Neural crest cell (in vitro differentiated cells): ENCODE measurements around the gene TINCR. TPM values are rescaled to one million over a fixed set of nuclear protein-coding genes. Genes with fewer than 3 reads are reported as not detected.

Source experiments
- DNase-seq: peaks from one replicate; pipeline ENCODE4 v3.0.0; 2021; ENCODE audit warnings: low read depth, mixed read lengths, low spot score
- H3K27ac Mint-ChIP-seq: one replicate; pipeline ENCODE4 v1.8.0; 2021; ENCODE audit warnings: mild to moderate bottlenecking, mixed read lengths; ENCODE audit not compliant: unreplicated experiment
- H3K27me3 Mint-ChIP-seq: 2 replicates; pipeline ENCODE4 v1.8.0; 2021; ENCODE audit warnings: low read depth, mild to moderate bottlenecking, mixed read lengths
- H3K36me3 Mint-ChIP-seq: 2 replicates; pipeline ENCODE4 v1.8.0; 2021; ENCODE audit warnings: low read depth, mild to moderate bottlenecking, mixed read lengths
- H3K4me1 Mint-ChIP-seq: 2 replicates; pipeline ENCODE4 v1.8.0; 2021; ENCODE audit warnings: mixed read lengths
- H3K4me3 Mint-ChIP-seq: one replicate; pipeline ENCODE4 v1.8.0; 2021; ENCODE audit warnings: mild to moderate bottlenecking, mixed read lengths
- H3K9me3 Mint-ChIP-seq: 2 replicates; pipeline ENCODE4 v1.8.0; 2021; ENCODE audit warnings: mixed read lengths
- total RNA-seq: library from RNA; stranded (reverse); gene quantifications from 2 replicates; pipeline ENCODE4 v1.2.1, GENCODE V29; 2021
- TF ChIP-seq, protein P1 (sequence below): fragments of 200-600 bp; sonication (generic); conservative IDR thresholded peaks from 2 replicates; pipeline ENCODE4 v1.5.0; 2021; ENCODE audit warnings: antibody characterized with exemption, mild to moderate bottlenecking

TINCR gene
- total RNA-seq, 1 donor from 2014 or later = 0.37 TPM

DNA sequence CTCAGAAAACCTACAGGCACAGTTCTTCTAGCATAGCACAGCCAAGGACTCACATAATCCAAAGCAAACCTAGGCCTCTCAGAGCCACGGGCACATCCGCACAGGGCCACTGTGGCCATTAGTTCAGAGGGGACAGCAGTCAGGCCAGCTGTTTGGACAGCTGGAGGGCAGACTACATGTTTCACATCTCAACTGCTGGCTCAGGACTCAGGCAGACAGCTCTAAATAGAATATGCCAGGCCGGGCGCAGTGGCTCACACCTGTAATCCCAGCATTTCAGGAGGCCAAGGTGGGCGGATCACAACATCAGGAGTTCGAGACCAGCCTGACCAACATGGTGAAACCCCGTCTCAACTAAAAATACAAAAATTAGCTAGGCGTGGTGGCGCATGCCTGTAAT lies 28.0 kb upstream of the TINCR start:
- Mint-ChIP-seq H3K9me3 (no peaks in the 10 kb centered on the region), H3K36me3 (peaks cover 24% of the 10 kb centered on the region), H3K27me3 (no peaks in the 10 kb centered on the region), H3K27ac (no peak overlapping the region), H3K4me3 (no peak overlapping the region), H3K4me1 (no peaks in the 10 kb centered on the region)
- TF ChIP-seq, protein P1, sequence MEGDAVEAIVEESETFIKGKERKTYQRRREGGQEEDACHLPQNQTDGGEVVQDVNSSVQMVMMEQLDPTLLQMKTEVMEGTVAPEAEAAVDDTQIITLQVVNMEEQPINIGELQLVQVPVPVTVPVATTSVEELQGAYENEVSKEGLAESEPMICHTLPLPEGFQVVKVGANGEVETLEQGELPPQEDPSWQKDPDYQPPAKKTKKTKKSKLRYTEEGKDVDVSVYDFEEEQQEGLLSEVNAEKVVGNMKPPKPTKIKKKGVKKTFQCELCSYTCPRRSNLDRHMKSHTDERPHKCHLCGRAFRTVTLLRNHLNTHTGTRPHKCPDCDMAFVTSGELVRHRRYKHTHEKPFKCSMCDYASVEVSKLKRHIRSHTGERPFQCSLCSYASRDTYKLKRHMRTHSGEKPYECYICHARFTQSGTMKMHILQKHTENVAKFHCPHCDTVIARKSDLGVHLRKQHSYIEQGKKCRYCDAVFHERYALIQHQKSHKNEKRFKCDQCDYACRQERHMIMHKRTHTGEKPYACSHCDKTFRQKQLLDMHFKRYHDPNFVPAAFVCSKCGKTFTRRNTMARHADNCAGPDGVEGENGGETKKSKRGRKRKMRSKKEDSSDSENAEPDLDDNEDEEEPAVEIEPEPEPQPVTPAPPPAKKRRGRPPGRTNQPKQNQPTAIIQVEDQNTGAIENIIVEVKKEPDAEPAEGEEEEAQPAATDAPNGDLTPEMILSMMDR = no peak
- no peak for DNase-seq

DNA sequence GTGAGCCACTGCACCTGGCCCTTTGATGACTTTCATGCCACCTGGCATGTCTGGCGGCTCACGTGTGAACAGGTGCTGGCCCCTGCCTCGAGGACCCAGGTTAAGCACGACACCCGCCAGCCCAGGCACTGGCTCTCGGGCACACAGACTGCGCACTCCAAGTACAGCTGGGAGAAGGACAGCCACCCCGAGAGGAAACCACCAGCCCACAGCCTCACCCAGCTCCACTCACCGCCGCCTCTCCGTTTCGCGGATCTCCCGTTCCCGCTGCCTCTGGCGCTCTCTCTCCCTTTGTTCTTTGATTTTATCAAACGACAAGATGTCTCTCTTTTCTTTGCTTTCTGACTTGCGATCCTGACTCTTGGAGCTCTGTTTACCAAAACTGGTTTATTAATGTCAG lies 27.4 kb upstream of the TINCR start:
- Mint-ChIP-seq H3K4me3 (no peak overlapping the region), H3K4me1 (no peaks in the 10 kb centered on the region), H3K27me3 (no peaks in the 10 kb centered on the region), H3K27ac (no peak overlapping the region), H3K36me3 (peaks cover 22% of the 10 kb centered on the region), H3K9me3 (no peaks in the 10 kb centered on the region)
- no peak for DNase-seq
- TF ChIP-seq, protein P1 = no peak

DNA sequence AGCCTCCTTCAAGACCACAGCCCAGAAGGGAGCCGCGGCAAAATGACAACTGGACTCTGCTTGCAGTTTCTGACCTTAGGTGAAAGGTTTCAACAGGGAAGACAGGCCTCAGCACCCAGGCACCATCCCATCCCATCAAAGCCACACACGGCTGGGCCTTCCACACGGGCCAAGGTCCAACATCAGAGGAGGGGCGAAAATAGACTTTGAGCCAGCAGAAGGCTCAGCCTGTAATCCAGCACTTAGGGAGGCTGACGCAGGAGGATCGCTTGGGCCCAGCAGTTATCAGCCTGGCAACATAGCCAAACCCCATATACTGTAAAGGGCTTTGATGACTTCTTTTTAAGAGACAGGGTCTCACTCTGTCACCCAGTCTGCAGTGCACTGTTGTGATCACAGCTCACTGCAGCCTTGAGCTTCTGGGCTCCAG lies 26.8 kb upstream of the TINCR start:
- Mint-ChIP-seq H3K27me3 (no peaks in the 10 kb centered on the region), H3K36me3 (peaks cover 19% of the 10 kb centered on the region), H3K27ac (no peak overlapping the region), H3K4me1 (no peaks in the 10 kb centered on the region), H3K4me3 (no peak overlapping the region), H3K9me3 (no peaks in the 10 kb centered on the region)
- DNase-seq = no peak
- TF ChIP-seq, protein P1 = no peak

DNA sequence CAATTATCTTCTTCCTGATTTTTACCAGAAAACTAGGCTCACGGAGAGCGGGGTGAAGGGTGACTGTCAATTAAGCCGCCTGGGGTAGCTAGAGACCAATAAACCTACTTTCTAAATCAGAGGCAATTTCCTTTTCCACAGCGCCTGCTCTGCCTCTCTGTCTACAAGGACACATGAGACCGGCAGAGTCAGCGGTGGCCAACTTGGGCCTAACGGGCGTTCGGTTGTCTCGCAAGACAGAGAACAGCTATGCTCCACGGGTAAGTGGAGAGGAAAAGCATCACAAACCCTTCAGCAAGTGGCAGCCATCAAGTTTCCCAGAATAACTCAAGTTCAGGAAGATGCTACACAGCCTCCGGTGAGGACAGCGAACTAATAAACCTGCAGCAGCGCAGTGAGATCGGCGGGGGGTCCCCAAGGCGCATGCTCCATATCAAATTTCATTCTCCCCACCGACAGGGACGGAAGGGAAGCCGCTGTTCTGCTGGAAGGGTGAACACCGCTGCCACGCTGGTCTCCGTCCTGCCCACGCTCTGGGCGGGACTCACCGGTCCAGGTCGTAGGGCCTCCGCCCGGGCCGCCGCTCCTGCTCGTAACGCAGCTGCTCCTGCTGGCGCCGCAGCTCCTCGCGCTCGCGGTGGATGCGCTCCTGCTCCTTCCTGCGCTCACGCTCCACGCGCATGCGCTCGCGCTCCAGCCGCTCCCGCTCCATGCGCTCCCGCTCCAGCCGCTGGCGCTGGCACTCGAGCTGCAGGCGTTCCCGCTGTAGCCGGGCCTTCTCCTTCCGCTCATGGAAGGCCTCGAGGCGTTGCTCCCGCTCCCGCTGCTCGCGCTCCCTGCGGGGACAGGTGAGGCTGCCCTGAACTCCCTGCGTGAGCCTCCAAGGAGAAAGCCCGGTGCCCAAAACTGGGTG lies 25.8 kb upstream of the TINCR start:
- no peaks in the 10 kb centered on the region for H3K9me3 Mint-ChIP-seq
- peaks cover 13% of the 10 kb centered on the region for H3K36me3 Mint-ChIP-seq
- no peak overlapping the region for H3K4me3 Mint-ChIP-seq
- TF ChIP-seq, protein P1 = no peak
- H3K27ac Mint-ChIP-seq = peak overlapping the region; percentile 84
- no peaks in the 10 kb centered on the region for H3K27me3 Mint-ChIP-seq
- H3K4me1 Mint-ChIP-seq = no peaks in the 10 kb centered on the region
- no peak for DNase-seq

DNA sequence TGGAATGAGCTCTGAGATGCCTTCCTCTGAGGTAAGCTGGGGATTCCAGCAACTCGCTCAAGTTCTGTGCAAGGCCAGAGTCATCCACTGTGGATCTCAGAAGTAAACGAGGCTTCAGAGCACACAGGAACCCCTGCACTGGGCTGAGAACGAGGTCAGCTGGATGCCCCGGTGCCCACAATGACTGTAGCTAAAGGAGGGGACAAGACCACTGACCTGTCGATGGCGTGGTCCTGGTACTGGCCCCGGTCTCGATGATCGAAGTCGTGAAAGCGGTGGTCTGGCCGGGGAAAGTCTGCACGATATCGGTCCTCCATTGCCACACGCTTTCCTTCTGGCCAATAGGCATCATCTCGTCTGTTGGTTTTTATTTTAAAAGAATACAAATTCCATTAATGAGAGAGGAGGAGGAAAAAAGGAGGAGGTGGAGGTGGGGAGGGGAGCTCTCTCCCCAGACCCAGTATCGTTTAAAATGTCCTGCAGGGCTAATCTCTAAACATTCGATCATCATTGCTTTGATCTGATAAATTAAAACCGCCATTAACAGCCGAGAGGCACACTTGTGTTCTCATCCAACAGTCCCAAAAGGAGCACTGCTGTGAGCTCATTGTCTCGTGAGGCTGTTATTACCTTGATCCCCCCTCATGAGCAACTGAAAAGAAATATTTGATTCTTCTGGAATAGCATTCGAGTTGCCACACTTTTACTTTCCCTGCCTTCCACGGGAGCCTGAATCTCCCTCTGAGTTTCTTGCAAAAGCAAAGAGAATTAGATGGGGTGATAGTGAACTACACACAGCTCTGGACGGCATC lies 25.0 kb upstream of the TINCR start:
- Mint-ChIP-seq H3K4me3 (no peak overlapping the region), H3K36me3 (peaks cover 18% of the 10 kb centered on the region), H3K27me3 (no peaks in the 10 kb centered on the region), H3K27ac (peak overlapping the region; percentile 86), H3K9me3 (no peaks in the 10 kb centered on the region), H3K4me1 (no peaks in the 10 kb centered on the region)
- TF ChIP-seq, protein P1 = no peak
- no peak for DNase-seq
